Neuronal stem cell (in vitro differentiated cells): ENCODE results near the gene ZNF575.

Experiments used
- DNase-seq: peaks from one replicate; pipeline ENCODE4 v3.0.0-alpha.2; 2013; ENCODE audit warnings: low spot score
- H2AFZ ChIP-seq: one replicate; pipeline ENCODE4 v1.6.1; 2013; ENCODE audit warnings: mild to moderate bottlenecking, low read length, inconsistent platforms
- H2AK5ac ChIP-seq: 2 replicates; pipeline ENCODE4 v1.6.1; 2013; ENCODE audit warnings: low read depth, mild to moderate bottlenecking, inconsistent platforms, low read length, moderate library complexity, mixed read lengths
- H2BK120ac ChIP-seq: 2 replicates; pipeline ENCODE4 v1.6.1; 2013; ENCODE audit warnings: low read depth, mild to moderate bottlenecking, inconsistent platforms, low read length, moderate library complexity, mixed read lengths
- H2BK12ac ChIP-seq: one replicate; pipeline ENCODE4 v1.6.1; 2013; ENCODE audit warnings: low read length, inconsistent platforms
- H2BK15ac ChIP-seq: 2 replicates; pipeline ENCODE4 v1.6.1; 2013; ENCODE audit warnings: mild to moderate bottlenecking, low read length, inconsistent platforms, mixed read lengths
- H2BK5ac ChIP-seq: one replicate; pipeline ENCODE4 v1.6.1; 2013; ENCODE audit warnings: inconsistent platforms, mild to moderate bottlenecking, low read length, moderate library complexity
- H3K14ac ChIP-seq: one replicate; pipeline ENCODE4 v1.6.1; 2013; ENCODE audit warnings: low read length, inconsistent platforms
- H3K18ac ChIP-seq: 2 replicates; pipeline ENCODE4 v1.6.1; 2013; ENCODE audit warnings: low read length, inconsistent platforms
- H3K23ac ChIP-seq: 2 replicates; pipeline ENCODE4 v1.6.1; 2013; ENCODE audit warnings: low read depth, mild to moderate bottlenecking, mixed read lengths, low read length, inconsistent platforms; ENCODE audit not compliant: poor library complexity
- H3K27ac ChIP-seq: replicated peaks from 3 replicates; pipeline ENCODE4 v1.5.1; 2013; ENCODE audit warnings: low read length, inconsistent platforms
- H3K27me3 ChIP-seq, 3 experiments: 2 replicates each; pipeline ENCODE4 v1.6.1; 2013; ENCODE audit warnings: low read length in 3 of 3, mild to moderate bottlenecking in 2 of 3, inconsistent platforms in 1 of 3, low read depth in 1 of 3, mixed read lengths in 1 of 3, moderate library complexity in 1 of 3; ENCODE audit not compliant: control insufficient read depth in 3 of 3, insufficient read depth in 3 of 3
- H3K36me3 ChIP-seq, 2 donors: replicated peaks in 1 of 2; 2 replicates each; pipeline ENCODE4 v1.6.1; 2013; ENCODE audit warnings: low read length in 2 of 2; ENCODE audit not compliant: control insufficient read depth in 2 of 2, insufficient read depth in 2 of 2
- H3K4ac ChIP-seq: 2 replicates; pipeline ENCODE4 v1.6.1; 2013; ENCODE audit warnings: inconsistent platforms, mild to moderate bottlenecking, low read length, moderate library complexity
- H3K4me1 ChIP-seq, 2 donors: 1 replicate in 1 of 2; 2 replicates in 1 of 2; pipeline ENCODE4 v1.6.1; 2013; ENCODE audit warnings: low read length in 2 of 2, low read depth in 1 of 2; ENCODE audit not compliant: control insufficient read depth in 2 of 2, insufficient read depth in 1 of 2
- H3K4me2 ChIP-seq: one replicate; pipeline ENCODE4 v1.6.1; 2013; ENCODE audit warnings: mild to moderate bottlenecking, low read length, inconsistent platforms; ENCODE audit not compliant: insufficient read depth, poor library complexity, severe bottlenecking
- H3K4me3 ChIP-seq, 2 donors: 2 replicates each; pipeline ENCODE4 v1.5.1; 2013; ENCODE audit warnings: low read length in 2 of 2, mild to moderate bottlenecking in 2 of 2, inconsistent platforms in 1 of 2, moderate library complexity in 1 of 2
- H3K79me1 ChIP-seq: one replicate; pipeline ENCODE4 v1.6.1; 2013; ENCODE audit warnings: low read depth, mild to moderate bottlenecking, inconsistent platforms, low read length, moderate library complexity
- H3K9ac ChIP-seq: one replicate; pipeline ENCODE4 v1.6.1; 2013; ENCODE audit warnings: mild to moderate bottlenecking, low read depth, low read length, inconsistent platforms; ENCODE audit not compliant: poor library complexity
- H3K9me3 ChIP-seq, 2 donors: replicated peaks in 1 of 2; 2 replicates each; pipeline versions ENCODE3 to v1.6.1; 2013; ENCODE audit warnings: low read length in 2 of 2, mild to moderate bottlenecking in 2 of 2, inconsistent platforms in 1 of 2, low read depth in 1 of 2, mixed read lengths in 1 of 2, moderate library complexity in 1 of 2; ENCODE audit not compliant: control insufficient read depth in 2 of 2, insufficient read depth in 1 of 2
- H4K8ac ChIP-seq: one replicate; pipeline ENCODE4 v1.6.1; 2013; ENCODE audit warnings: low read depth, mild to moderate bottlenecking, inconsistent platforms, low read length, moderate library complexity
- H4K91ac ChIP-seq: one replicate; pipeline ENCODE4 v1.6.1; 2013; ENCODE audit warnings: low read length, low read depth, mild to moderate bottlenecking, inconsistent platforms; ENCODE audit not compliant: poor library complexity
- WGBS, 2 donors: extraction: QIAGEN DNeasy Blood & Tissue Kit; methylation state at CpG; one replicate each; pipeline ENCODE4 v1.1.7; 2013; ENCODE audit warnings: missing lambda C conversion rate in 2 of 2, mixed read lengths in 1 of 2; ENCODE audit not compliant: insufficient read length in 2 of 2, insufficient replicate concordance in 1 of 2; ENCODE audit errors: extremely low coverage in 2 of 2; 5-methylcytosine and 5-hydroxymethylcytosine counted together

Gene ZNF575

DNA sequence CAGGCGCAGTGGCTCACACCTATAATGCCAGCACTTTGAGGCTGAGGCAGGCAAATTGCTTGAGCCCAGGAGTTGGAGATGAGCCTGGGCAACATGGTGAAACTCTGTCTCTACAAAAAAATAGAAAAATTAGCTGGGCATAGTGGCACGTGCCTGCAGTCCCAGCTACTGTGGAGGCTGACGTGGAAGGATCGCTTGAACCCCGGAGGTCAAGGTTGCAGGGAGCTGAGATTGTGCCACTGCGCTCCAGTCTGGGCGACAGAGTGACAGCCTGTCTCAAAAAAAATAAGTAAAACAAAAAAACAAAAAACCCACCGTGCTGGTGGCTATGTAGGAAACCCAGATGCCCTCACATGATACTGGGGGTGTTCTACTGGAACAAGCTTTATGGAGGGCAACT lies 44.8 kb upstream of the ZNF575 start:
- Histone ChIP-seq H3K79me1 (no peaks in the 10 kb centered on the region), H3K4me2 (no peak overlapping the region), H2AK5ac (no peak overlapping the region), H3K18ac (no peak overlapping the region), H3K36me3 (peaks cover 0 to 5% of the 10 kb centered on the region in 2 donors), H2AFZ (no peak overlapping the region), H3K14ac (no peak overlapping the region), H3K4ac (no peak overlapping the region), H2BK15ac (no peak overlapping the region), H3K27me3 (no peaks in the 10 kb centered on the region), H2BK5ac (no peak overlapping the region), H3K9ac (no peak overlapping the region), H2BK120ac (no peak overlapping the region), H2BK12ac (peak overlapping the region; percentile 22), H3K4me1 (peaks cover 0 to 2% of the 10 kb centered on the region in 2 donors), H4K91ac (no peak overlapping the region), H3K23ac (no peak overlapping the region), H3K27ac (no peak overlapping the region), H4K8ac (no peak overlapping the region), H3K9me3 (no peaks in the 10 kb centered on the region), H3K4me3 (no peak overlapping the region)
- DNase-seq: no peak
- WGBS, 2 donors: no CpG with 5 or more reads among the region's 8 CpGs

DNA sequence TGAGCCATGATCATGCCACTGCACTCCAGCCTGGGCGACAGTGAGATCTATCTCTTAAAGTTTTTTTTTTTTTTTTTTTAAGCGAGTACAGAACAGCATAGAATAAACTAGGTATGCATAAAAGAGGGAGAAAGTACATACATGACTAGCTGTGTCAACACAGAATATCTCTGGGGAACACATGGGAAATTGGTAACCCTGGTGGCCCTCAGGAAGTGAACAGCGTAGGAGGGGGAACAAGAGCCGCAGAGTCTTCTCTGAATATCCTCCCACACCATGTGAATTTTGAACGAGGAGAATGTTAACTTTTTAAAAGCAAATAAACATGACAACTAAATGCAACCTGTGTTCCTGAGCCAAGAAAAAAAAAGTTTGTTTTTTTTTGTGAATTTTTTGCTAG lies 43.7 kb upstream of the ZNF575 start:
- Histone ChIP-seq H3K4me2 (no peak overlapping the region), H2BK12ac (no peak overlapping the region), H3K27me3 (no peaks in the 10 kb centered on the region), H3K9me3 (no peaks in the 10 kb centered on the region), H2AFZ (no peak overlapping the region), H3K14ac (no peak overlapping the region), H3K9ac (no peak overlapping the region), H3K27ac (no peak overlapping the region), H3K36me3 (peaks cover 0 to 8% of the 10 kb centered on the region in 2 donors), H3K23ac (no peak overlapping the region), H4K8ac (no peak overlapping the region), H4K91ac (no peak overlapping the region), H3K4me3 (no peak overlapping the region), H2BK120ac (no peak overlapping the region), H3K4ac (no peak overlapping the region), H2AK5ac (no peak overlapping the region), H2BK5ac (no peak overlapping the region), H3K4me1 (peaks cover 0 to 2% of the 10 kb centered on the region in 2 donors), H2BK15ac (no peak overlapping the region), H3K79me1 (no peaks in the 10 kb centered on the region), H3K18ac (no peak overlapping the region)
- no CpG with 5 or more reads among the region's 5 CpGs for WGBS, 2 donors
- DNase-seq: no peak

DNA sequence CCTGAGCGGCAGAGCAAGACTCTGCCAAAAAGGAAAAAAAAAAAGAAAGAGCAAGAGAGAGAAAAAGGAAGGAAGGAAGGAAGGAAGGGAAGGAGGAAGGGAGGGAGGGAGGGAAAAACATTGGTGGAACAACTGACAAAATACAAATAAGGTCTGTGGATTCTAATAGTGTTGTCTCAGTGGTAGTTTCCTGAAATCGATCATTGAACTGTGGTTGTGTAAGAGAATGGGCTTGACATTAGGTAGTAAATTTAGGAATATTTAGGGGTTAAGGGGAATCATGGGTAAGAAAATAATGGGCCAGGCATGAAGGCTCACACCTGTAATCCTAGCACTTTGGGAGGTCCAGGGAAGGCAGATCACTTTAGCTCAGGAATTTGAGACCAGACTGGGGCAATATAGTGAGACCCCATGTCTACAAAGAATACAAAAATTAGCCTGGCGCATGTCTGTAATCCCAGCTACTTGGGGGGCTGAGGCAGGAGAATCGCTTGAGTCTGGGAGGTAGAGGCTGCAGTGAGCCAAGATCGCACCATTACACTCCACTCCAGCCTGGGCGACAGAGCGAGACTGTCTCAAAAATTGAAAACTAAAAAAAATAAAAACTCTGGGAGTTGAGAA lies 42.9 kb upstream of the ZNF575 start:
- H3K9ac ChIP-seq: no peak overlapping the region
- H3K14ac ChIP-seq: no peak overlapping the region
- H3K4me3 ChIP-seq: no peak overlapping the region
- no peak overlapping the region for H3K27ac ChIP-seq
- H3K4me1 ChIP-seq: peaks cover 0 to 2% of the 10 kb centered on the region in 2 donors
- peaks cover 2 to 14% of the 10 kb centered on the region in 2 donors for H3K36me3 ChIP-seq
- no peak overlapping the region for H3K4ac ChIP-seq
- no peak overlapping the region for H2BK120ac ChIP-seq
- H4K91ac ChIP-seq: no peak overlapping the region
- H3K79me1 ChIP-seq: no peaks in the 10 kb centered on the region
- H2AFZ ChIP-seq: no peak overlapping the region
- no peak overlapping the region for H3K23ac ChIP-seq
- no peak overlapping the region for H2BK12ac ChIP-seq
- no peak overlapping the region for H4K8ac ChIP-seq
- no peak for DNase-seq
- no peaks in the 10 kb centered on the region for H3K27me3 ChIP-seq
- no peak overlapping the region for H3K18ac ChIP-seq
- no peak overlapping the region for H2BK15ac ChIP-seq
- H2AK5ac ChIP-seq: no peak overlapping the region
- no peaks in the 10 kb centered on the region for H3K9me3 ChIP-seq
- WGBS, 2 donors: no CpG with 5 or more reads among the region's 7 CpGs
- no peak overlapping the region for H3K4me2 ChIP-seq
- H2BK5ac ChIP-seq: no peak overlapping the region

DNA sequence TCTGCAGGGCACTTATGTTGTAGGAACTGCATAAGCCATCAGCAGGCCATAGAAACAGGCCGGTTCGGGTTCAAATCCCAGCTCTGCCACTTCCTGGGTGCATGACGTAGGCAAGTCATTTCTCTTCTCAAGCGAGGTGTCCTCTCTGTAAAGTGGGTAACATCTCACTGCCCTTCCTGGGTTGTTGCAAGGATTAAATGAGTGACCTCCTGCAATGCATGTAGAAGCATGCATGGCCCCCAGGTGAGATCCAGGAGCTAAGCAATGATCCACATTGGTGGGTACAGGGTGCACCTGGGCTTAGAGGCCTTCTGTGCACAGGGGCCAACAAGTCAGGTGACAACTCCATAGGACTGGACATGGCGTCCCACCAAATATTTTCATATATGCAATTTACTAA lies 42.2 kb upstream of the ZNF575 start:
- no peak overlapping the region for H3K23ac ChIP-seq
- no peak overlapping the region for H3K27ac ChIP-seq
- no CpG with 5 or more reads among the region's 5 CpGs for WGBS, 2 donors
- H2BK15ac ChIP-seq: no peak overlapping the region
- no peak overlapping the region for H4K91ac ChIP-seq
- no peak overlapping the region for H2BK12ac ChIP-seq
- H3K4me2 ChIP-seq: no peak overlapping the region
- no peak overlapping the region for H3K4ac ChIP-seq
- peaks cover 4 to 20% of the 10 kb centered on the region in 2 donors for H3K36me3 ChIP-seq
- H2AK5ac ChIP-seq: no peak overlapping the region
- no peak overlapping the region for H2BK120ac ChIP-seq
- peaks cover 0 to 2% of the 10 kb centered on the region in 2 donors for H3K4me1 ChIP-seq
- H4K8ac ChIP-seq: no peak overlapping the region
- no peaks in the 10 kb centered on the region for H3K79me1 ChIP-seq
- no peak overlapping the region for H3K9ac ChIP-seq
- no peak overlapping the region for H3K18ac ChIP-seq
- no peak overlapping the region for H3K4me3 ChIP-seq
- no peaks in the 10 kb centered on the region for H3K27me3 ChIP-seq
- DNase-seq: no peak
- H3K9me3 ChIP-seq: no peaks in the 10 kb centered on the region
- H3K14ac ChIP-seq: no peak overlapping the region
- no peak overlapping the region for H2BK5ac ChIP-seq
- H2AFZ ChIP-seq: no peak overlapping the region
